ENCODE data around the gene ATP6V0E2. TPM values are rescaled to one million over a fixed set of nuclear protein-coding genes. Genes with fewer than 3 reads are reported as not detected.

ATP6V0E2 gene
- total RNA-seq, 1 experiment from 2014 or later: 28.8 TPM

DNA sequence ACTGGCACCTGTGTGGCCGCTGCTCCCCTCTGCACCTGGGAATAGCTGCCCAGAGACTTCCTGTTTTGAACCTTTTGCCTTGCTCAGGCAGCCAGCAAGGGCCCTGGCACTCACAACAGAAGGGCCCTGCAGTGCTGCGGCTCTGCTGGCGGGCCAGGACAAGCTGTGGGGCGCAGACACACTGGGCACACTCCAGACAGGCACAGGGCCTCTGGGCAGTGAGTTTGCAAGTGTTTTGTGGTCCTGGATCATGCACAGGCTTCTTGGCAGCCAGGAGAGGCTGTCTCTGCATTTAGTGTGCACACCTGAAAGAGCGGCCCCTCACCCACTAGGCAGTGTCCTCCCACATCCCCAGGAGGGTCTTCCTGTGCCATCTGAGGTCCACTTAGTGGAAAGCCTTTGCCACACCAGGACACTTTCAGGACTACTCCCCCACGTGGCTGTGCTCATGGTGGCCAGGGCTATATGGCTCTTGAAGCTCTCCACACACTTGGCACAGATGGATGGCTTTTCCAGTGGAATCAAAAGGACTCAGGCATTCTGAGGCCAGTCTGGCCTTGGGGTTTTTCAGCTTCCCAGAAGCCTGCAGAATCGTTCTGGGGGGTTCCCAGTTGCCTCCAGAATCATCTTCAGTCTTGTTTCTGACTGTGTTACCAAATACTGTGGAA lies 5.0 kb upstream of the ATP6V0E2 start:
- TF ChIP-seq, protein P1, sequence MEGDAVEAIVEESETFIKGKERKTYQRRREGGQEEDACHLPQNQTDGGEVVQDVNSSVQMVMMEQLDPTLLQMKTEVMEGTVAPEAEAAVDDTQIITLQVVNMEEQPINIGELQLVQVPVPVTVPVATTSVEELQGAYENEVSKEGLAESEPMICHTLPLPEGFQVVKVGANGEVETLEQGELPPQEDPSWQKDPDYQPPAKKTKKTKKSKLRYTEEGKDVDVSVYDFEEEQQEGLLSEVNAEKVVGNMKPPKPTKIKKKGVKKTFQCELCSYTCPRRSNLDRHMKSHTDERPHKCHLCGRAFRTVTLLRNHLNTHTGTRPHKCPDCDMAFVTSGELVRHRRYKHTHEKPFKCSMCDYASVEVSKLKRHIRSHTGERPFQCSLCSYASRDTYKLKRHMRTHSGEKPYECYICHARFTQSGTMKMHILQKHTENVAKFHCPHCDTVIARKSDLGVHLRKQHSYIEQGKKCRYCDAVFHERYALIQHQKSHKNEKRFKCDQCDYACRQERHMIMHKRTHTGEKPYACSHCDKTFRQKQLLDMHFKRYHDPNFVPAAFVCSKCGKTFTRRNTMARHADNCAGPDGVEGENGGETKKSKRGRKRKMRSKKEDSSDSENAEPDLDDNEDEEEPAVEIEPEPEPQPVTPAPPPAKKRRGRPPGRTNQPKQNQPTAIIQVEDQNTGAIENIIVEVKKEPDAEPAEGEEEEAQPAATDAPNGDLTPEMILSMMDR (IDR thresholded peaks at IDR 0.05; ENCODE audit: unreplicated experiment): no peak
- no TSS peak for BruUV-seq (replicated peaks)
- intact Hi-C loops (cut with micrococcal nuclease; ENCODE audit: unreplicated experiment): no loop called here
- H3K9me3 Mint-ChIP-seq (ENCODE audit: low read depth, unreplicated experiment): no peaks in the 10 kb centered on the region
- no peak overlapping the region for H3K27ac Mint-ChIP-seq (ENCODE audit: unreplicated experiment)
- no peaks in the 10 kb centered on the region for H3K27me3 Mint-ChIP-seq (ENCODE audit: unreplicated experiment)
- H3K4me3 Mint-ChIP-seq (ENCODE audit: low read depth, unreplicated experiment): no peak overlapping the region
- CTCF ChIA-PET: no interaction called here
- peaks cover 8% of the 10 kb centered on the region for H3K4me1 Mint-ChIP-seq (ENCODE audit: low read depth, unreplicated experiment)
- peaks cover 17% of the 10 kb centered on the region for H3K36me3 Mint-ChIP-seq (ENCODE audit: insufficient read depth, unreplicated experiment)
- DNase-seq: no peak

DNA sequence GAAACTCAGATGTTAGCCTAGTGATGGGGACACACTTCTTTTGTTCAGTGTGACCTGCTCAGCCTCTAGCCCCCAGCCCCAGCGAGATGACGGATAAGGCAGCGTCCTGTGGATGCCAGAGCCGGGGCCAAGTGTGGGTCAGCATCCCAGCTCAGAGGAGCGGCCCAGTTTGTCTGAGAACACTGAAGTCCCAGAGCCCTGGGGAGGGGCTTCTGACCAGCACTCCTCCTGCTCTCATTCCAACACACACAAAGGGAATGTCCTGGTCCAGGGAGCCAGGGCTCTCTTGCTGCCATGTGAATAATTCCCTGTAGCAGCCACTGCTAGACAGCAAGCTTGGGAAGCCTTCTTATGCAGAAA lies 4.5 kb upstream of the ATP6V0E2 start:
- no peak for DNase-seq
- CTCF ChIA-PET: no interaction called here
- no peak overlapping the region for H3K27ac Mint-ChIP-seq (ENCODE audit: unreplicated experiment)
- BruUV-seq (replicated peaks): no TSS peak
- H3K4me3 Mint-ChIP-seq (ENCODE audit: low read depth, unreplicated experiment): no peak overlapping the region
- no peaks in the 10 kb centered on the region for H3K9me3 Mint-ChIP-seq (ENCODE audit: low read depth, unreplicated experiment)
- peaks cover 20% of the 10 kb centered on the region for H3K36me3 Mint-ChIP-seq (ENCODE audit: insufficient read depth, unreplicated experiment)
- H3K27me3 Mint-ChIP-seq (ENCODE audit: unreplicated experiment): no peaks in the 10 kb centered on the region
- peaks cover 10% of the 10 kb centered on the region for H3K4me1 Mint-ChIP-seq (ENCODE audit: low read depth, unreplicated experiment)
- intact Hi-C loops (cut with micrococcal nuclease; ENCODE audit: unreplicated experiment): no loop called here
- TF ChIP-seq, protein P1 (IDR thresholded peaks at IDR 0.05; ENCODE audit: unreplicated experiment): no peak

DNA sequence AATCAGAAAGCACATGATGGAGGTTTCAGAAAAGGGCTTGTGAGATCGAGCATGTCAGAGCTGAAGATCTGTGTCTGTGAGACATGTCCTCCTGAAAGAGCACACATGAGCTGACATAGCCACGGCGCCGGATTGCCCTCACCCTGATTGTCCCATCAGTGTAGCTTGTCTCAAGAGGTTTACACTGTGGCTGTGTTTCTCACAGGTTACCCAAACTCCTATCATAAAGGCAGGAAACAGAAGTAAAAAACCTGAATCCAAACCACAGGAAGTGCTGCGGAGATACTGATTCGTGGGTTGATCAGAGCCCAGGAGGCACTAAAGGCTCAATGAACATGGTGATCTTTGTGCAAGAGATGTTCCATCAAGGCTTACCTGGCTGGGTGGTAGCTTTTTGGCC lies 3.9 kb upstream of the ATP6V0E2 start:
- no peaks in the 10 kb centered on the region for H3K9me3 Mint-ChIP-seq (ENCODE audit: low read depth, unreplicated experiment)
- no peaks in the 10 kb centered on the region for H3K27me3 Mint-ChIP-seq (ENCODE audit: unreplicated experiment)
- H3K4me1 Mint-ChIP-seq (ENCODE audit: low read depth, unreplicated experiment): peaks cover 16% of the 10 kb centered on the region
- intact Hi-C loops (cut with micrococcal nuclease; ENCODE audit: unreplicated experiment): no loop called here
- TF ChIP-seq, protein P1 (IDR thresholded peaks at IDR 0.05; ENCODE audit: unreplicated experiment): no peak
- BruUV-seq (replicated peaks): no TSS peak
- peaks cover 26% of the 10 kb centered on the region for H3K36me3 Mint-ChIP-seq (ENCODE audit: insufficient read depth, unreplicated experiment)
- CTCF ChIA-PET: no interaction called here
- DNase-seq: no peak
- H3K27ac Mint-ChIP-seq (ENCODE audit: unreplicated experiment): no peak overlapping the region
- no peak overlapping the region for H3K4me3 Mint-ChIP-seq (ENCODE audit: low read depth, unreplicated experiment)

DNA sequence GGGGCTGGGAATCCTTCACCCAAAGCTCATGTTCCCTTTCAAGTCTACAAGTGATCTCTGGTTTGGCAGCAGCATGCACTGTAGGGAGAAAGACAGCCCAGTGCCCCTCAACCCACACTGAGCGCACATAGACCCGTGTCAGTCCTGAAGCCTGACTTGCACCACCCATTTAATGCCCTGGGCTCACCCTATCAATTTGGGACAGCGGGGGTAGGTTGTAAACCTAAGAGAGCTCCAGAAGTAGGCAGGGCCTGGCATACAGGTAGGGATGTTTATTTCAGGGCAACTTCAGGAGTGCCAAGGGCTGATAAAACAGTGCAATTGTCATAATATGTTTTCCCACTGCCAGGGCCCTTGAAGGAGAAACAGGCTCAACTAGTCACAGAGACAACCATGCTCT lies 3.5 kb upstream of the ATP6V0E2 start:
- H3K4me1 Mint-ChIP-seq (ENCODE audit: low read depth, unreplicated experiment): peaks cover 20% of the 10 kb centered on the region
- no TSS peak for BruUV-seq (replicated peaks)

More for the DNA sequence above, 3.5 kb upstream of the ATP6V0E2 start:
- H3K27me3 Mint-ChIP-seq (ENCODE audit: unreplicated experiment): no peaks in the 10 kb centered on the region
- CTCF ChIA-PET: no interaction called here
- no peak overlapping the region for H3K27ac Mint-ChIP-seq (ENCODE audit: unreplicated experiment)
- no peak overlapping the region for H3K4me3 Mint-ChIP-seq (ENCODE audit: low read depth, unreplicated experiment)
- no peaks in the 10 kb centered on the region for H3K9me3 Mint-ChIP-seq (ENCODE audit: low read depth, unreplicated experiment)
- intact Hi-C loops (cut with micrococcal nuclease; ENCODE audit: unreplicated experiment): no loop called here
- H3K36me3 Mint-ChIP-seq (ENCODE audit: insufficient read depth, unreplicated experiment): peaks cover 29% of the 10 kb centered on the region
- DNase-seq: no peak
- TF ChIP-seq, protein P1 (IDR thresholded peaks at IDR 0.05; ENCODE audit: unreplicated experiment): no peak

Measured in Calu3 (cell line).